Mesenchymal stem cell (in vitro differentiated cells and primary cell): Measurements from ENCODE around the gene RBM43.
A peak's percentile ranks its signal among the peaks of the same experiment; 100 is the strongest.

Experiments
- DNase-seq: peaks from one replicate; pipeline ENCODE4 v3.0.0-alpha.2; 2013
- H2AFZ ChIP-seq: one replicate; pipeline ENCODE4 v1.6.1; 2013; ENCODE audit warnings: low read depth, mild to moderate bottlenecking, control low read depth, inconsistent platforms, low read length, moderate library complexity
- H2AK5ac ChIP-seq: 2 replicates; pipeline ENCODE4 v1.6.1; 2013; ENCODE audit warnings: low read length, moderate library complexity, mild to moderate bottlenecking, inconsistent platforms; ENCODE audit not compliant: severe bottlenecking
- H2BK120ac ChIP-seq: one replicate; pipeline ENCODE4 v1.6.1; 2013; ENCODE audit warnings: low read depth, mild to moderate bottlenecking, inconsistent platforms, low read length, moderate library complexity
- H2BK12ac ChIP-seq, 2 experiments: one replicate each; pipeline ENCODE4 v1.6.1; 2013; ENCODE audit warnings: inconsistent platforms in 2 of 2, low read length in 2 of 2, mild to moderate bottlenecking in 2 of 2, moderate library complexity in 2 of 2, control low read depth in 1 of 2
- H2BK15ac ChIP-seq: one replicate; pipeline ENCODE4 v1.6.1; 2013; ENCODE audit warnings: mild to moderate bottlenecking, low read depth, inconsistent platforms; ENCODE audit not compliant: poor library complexity, severe bottlenecking
- H2BK5ac ChIP-seq: 2 replicates; pipeline ENCODE4 v1.6.1; 2013; ENCODE audit warnings: low read depth, mild to moderate bottlenecking, low read length, control low read depth, inconsistent platforms; ENCODE audit not compliant: poor library complexity, severe bottlenecking
- H3K14ac ChIP-seq, 2 experiments: one replicate each; pipeline ENCODE4 v1.6.1; 2013; ENCODE audit warnings: inconsistent platforms in 2 of 2, low read length in 2 of 2, control low read depth in 1 of 2, mild to moderate bottlenecking in 1 of 2, moderate library complexity in 1 of 2
- H3K18ac ChIP-seq, 2 experiments: one replicate each; pipeline ENCODE4 v1.6.1; 2013; ENCODE audit warnings: inconsistent platforms in 2 of 2, low read length in 2 of 2, control low read depth in 1 of 2, low read depth in 1 of 2, mild to moderate bottlenecking in 1 of 2
- H3K23ac ChIP-seq, 2 experiments: one replicate each; pipeline ENCODE4 v1.6.1; 2013; ENCODE audit warnings: inconsistent platforms in 2 of 2, low read length in 2 of 2, mild to moderate bottlenecking in 2 of 2, moderate library complexity in 2 of 2, control low read depth in 1 of 2
- H3K27ac ChIP-seq: 2 replicates; pipeline ENCODE4 v1.5.1; 2013; ENCODE audit warnings: mild to moderate bottlenecking, moderate library complexity, low read length, control low read depth, inconsistent platforms; ENCODE audit not compliant: poor library complexity, severe bottlenecking
- H3K27me3 ChIP-seq, 2 experiments: 2 replicates each; pipeline versions ENCODE4 v1.6.1 to v1.7.0; 2013; ENCODE audit warnings: low read length in 2 of 2, mild to moderate bottlenecking in 2 of 2, moderate library complexity in 2 of 2, control low read depth in 1 of 2, inconsistent platforms in 1 of 2; ENCODE audit not compliant: control insufficient read depth in 1 of 2, insufficient read depth in 1 of 2
- H3K36me3 ChIP-seq, 2 experiments: 2 replicates each; pipeline versions ENCODE4 v1.6.1 to v1.7.0; 2013; ENCODE audit warnings: low read length in 2 of 2, control low read depth in 1 of 2, inconsistent platforms in 1 of 2, low read depth in 1 of 2, mild to moderate bottlenecking in 1 of 2; ENCODE audit not compliant: insufficient read depth in 2 of 2, control insufficient read depth in 1 of 2
- H3K4ac ChIP-seq, 2 experiments: one replicate each; pipeline ENCODE4 v1.6.1; 2013; ENCODE audit warnings: inconsistent platforms in 2 of 2, low read length in 2 of 2, mild to moderate bottlenecking in 2 of 2, moderate library complexity in 2 of 2, control low read depth in 1 of 2, low read depth in 1 of 2
- H3K4me1 ChIP-seq: 2 replicates; pipeline ENCODE4 v1.6.1; 2013; ENCODE audit warnings: low read depth, low read length, control low read depth; ENCODE audit not compliant: control insufficient read depth, insufficient read depth
- H3K4me2 ChIP-seq: 2 replicates; pipeline ENCODE4 v1.6.1; 2013; ENCODE audit warnings: low read length, mild to moderate bottlenecking, inconsistent platforms; ENCODE audit not compliant: poor library complexity, severe bottlenecking
- H3K4me3 ChIP-seq, 2 experiments: 2 replicates each; pipeline versions ENCODE4 v1.5.1 to v1.7.0; 2013; ENCODE audit warnings: low read length in 2 of 2, mild to moderate bottlenecking in 2 of 2, control low read depth in 1 of 2, low read depth in 1 of 2; ENCODE audit not compliant: insufficient read depth in 1 of 2
- H3K79me1 ChIP-seq: replicated peaks from 2 replicates; pipeline ENCODE4 v1.6.1; 2013; ENCODE audit warnings: mild to moderate bottlenecking, control low read depth, low read length, inconsistent platforms; ENCODE audit not compliant: poor library complexity, severe bottlenecking
- H3K9ac ChIP-seq: 2 replicates; pipeline ENCODE4 v1.7.0; 2013; ENCODE audit warnings: mild to moderate bottlenecking, low read length, moderate library complexity
- H3K9me3 ChIP-seq: 2 replicates; pipeline ENCODE4 v1.7.0; 2013; ENCODE audit warnings: mild to moderate bottlenecking, low read length; ENCODE audit not compliant: control insufficient read depth
- H4K8ac ChIP-seq: one replicate; pipeline ENCODE4 v1.6.1; 2013; ENCODE audit warnings: inconsistent platforms, mild to moderate bottlenecking, low read length, moderate library complexity
- H4K91ac ChIP-seq: one replicate; pipeline ENCODE4 v1.6.1; 2013; ENCODE audit warnings: mild to moderate bottlenecking, low read length, inconsistent platforms
- WGBS: methylation state at CpG from one replicate; pipeline ENCODE4 v1.1.7; 2013; ENCODE audit warnings: mixed read lengths; 5-methylcytosine and 5-hydroxymethylcytosine counted together

Gene RBM43

DNA sequence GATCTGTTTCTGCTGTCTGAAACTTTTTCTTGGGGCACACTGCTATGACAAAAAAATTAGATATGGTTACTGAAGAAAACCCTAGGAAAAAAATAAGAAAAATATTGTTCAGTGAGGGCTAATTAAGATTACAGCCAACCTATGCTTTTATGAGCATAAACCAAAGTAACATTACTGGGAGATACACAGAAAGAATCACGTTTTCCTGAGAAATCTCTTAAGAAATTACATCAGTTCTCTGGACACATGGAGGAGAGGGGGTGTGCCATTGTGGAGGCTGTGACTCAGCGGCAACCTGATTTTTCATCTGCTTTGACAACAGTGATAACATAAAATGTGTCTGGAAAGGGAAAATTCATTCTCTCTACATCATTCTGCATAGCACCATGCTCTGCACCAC lies 41.2 kb upstream of the RBM43 start:
- H3K14ac ChIP-seq = no peak overlapping the region
- H2AFZ ChIP-seq = no peak overlapping the region
- DNase-seq = peak; percentile 66
- H2AK5ac ChIP-seq = no peak overlapping the region
- H2BK120ac ChIP-seq = no peak overlapping the region
- H3K23ac ChIP-seq = no peak overlapping the region
- H4K8ac ChIP-seq = no peak overlapping the region
- no peak overlapping the region for H3K27ac ChIP-seq
- H3K4me3 ChIP-seq = no peak overlapping the region
- H3K9ac ChIP-seq = peak overlapping the region; percentile 70
- H3K4me1 ChIP-seq = peaks cover 4% of the 10 kb centered on the region
- no peak overlapping the region for H2BK12ac ChIP-seq
- no peak overlapping the region for H4K91ac ChIP-seq
- H3K27me3 ChIP-seq = peaks cover 0 to 6% of the 10 kb centered on the region in 2 experiments
- H3K4ac ChIP-seq = no peak overlapping the region
- no peak overlapping the region for H2BK15ac ChIP-seq
- no peaks in the 10 kb centered on the region for H3K9me3 ChIP-seq
- H2BK5ac ChIP-seq = no peak overlapping the region
- no peaks in the 10 kb centered on the region for H3K36me3 ChIP-seq
- 80% methylated on average over 1 of the region's 2 CpGs for WGBS
- no peak overlapping the region for H3K4me2 ChIP-seq
- no peaks in the 10 kb centered on the region for H3K79me1 ChIP-seq
- H3K18ac ChIP-seq = no peak overlapping the region

- no peak for DNase-seq
- Histone ChIP-seq H3K18ac (no peak overlapping the region), H3K27ac (peak overlapping the region; percentile 17), H3K9ac (peak overlapping the region; percentile 70), H3K79me1 (no peaks in the 10 kb centered on the region), H4K8ac (no peak overlapping the region), H3K27me3 (peaks cover 0 to 6% of the 10 kb centered on the region in 2 experiments), H3K4ac (no peak overlapping the region), H3K14ac (no peak overlapping the region), H2AFZ (no peak overlapping the region), H3K4me2 (peak overlapping the region; percentile 3), H4K91ac (no peak overlapping the region), H2BK5ac (no peak overlapping the region), H2BK120ac (no peak overlapping the region), H2BK15ac (no peak overlapping the region), H3K23ac (no peak overlapping the region), H2AK5ac (no peak overlapping the region), H3K4me1 (peaks cover 4% of the 10 kb centered on the region), H3K4me3 (no peak overlapping the region), H3K9me3 (no peaks in the 10 kb centered on the region), H2BK12ac (no peak overlapping the region), H3K36me3 (no peaks in the 10 kb centered on the region)
- 84% methylated on average over 4 of the region's 5 CpGs for WGBS
Observed at GRCh38 chr2:151302404-151302803, 40.7 kb upstream of the RBM43 start.

DNA sequence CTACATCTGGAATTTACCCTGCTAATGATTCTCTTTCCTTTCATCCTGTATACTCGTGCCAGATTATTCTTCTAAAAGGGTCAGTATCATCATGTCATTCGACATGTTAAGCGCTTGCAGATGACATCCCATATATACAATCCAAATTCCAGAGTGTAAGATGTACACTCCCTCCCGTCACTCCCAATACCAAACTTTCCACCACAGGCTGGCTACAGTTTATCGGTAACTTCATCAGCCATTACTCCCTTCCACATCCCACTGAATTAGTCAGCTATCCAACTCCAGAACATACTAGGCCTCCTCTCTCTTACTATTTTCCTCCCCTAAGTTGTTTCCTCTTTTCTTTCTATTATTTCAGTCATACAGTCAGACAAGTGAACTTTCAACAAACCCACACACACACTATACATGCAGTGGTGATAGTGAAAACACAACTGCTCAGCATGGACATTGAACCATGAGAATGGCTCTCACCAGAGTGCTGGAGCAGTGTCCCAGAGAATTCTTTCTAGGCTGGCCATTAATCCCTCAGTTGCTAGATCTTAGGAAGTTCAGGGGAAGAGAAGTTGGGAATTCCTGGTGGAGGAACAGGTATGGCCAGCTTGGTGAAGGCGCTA lies 38.4 kb upstream of the RBM43 start:
- H3K4me3 ChIP-seq = no peak overlapping the region
- no peak for DNase-seq
- H4K91ac ChIP-seq = no peak overlapping the region
- no peak overlapping the region for H2BK5ac ChIP-seq
- no peaks in the 10 kb centered on the region for H3K79me1 ChIP-seq
- peak overlapping the region; percentile 30 for H2BK15ac ChIP-seq
- H3K4ac ChIP-seq = no peak overlapping the region
- no peak overlapping the region for H2AK5ac ChIP-seq
- no peak overlapping the region for H3K23ac ChIP-seq
- H3K9ac ChIP-seq = no peak overlapping the region
- 82% methylated on average over 5 of the region's 6 CpGs for WGBS
- no peak overlapping the region for H3K4me2 ChIP-seq
- H3K27me3 ChIP-seq = peaks cover 0 to 5% of the 10 kb centered on the region in 2 experiments
- H2BK120ac ChIP-seq = no peak overlapping the region
- no peaks in the 10 kb centered on the region for H3K9me3 ChIP-seq
- no peak overlapping the region for H3K27ac ChIP-seq
- H3K18ac ChIP-seq = no peak overlapping the region
- H3K36me3 ChIP-seq = no peaks in the 10 kb centered on the region
- peaks cover 4% of the 10 kb centered on the region for H3K4me1 ChIP-seq
- H2AFZ ChIP-seq = no peak overlapping the region
- H2BK12ac ChIP-seq = no peak overlapping the region
- H3K14ac ChIP-seq = no peak overlapping the region
- H4K8ac ChIP-seq = no peak overlapping the region

DNA sequence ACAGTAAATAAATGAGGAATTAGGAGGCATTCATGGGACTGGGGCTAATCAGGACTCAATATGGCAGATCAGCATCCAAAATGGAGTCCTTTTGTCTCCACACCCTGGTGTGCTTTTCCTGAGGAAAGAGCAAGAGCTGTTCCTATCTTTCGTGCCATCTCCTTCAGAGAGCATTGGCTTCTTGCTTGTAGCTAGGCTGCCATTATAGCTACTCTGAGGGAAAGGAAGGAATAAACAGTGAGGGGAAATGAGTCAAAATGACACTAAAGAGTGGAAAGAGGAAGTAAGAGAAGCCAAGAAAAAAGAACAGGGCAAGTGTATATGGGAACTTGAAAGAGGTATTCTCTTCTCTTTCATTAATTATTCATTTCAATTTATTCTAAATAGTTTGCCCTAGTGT lies 36.2 kb upstream of the RBM43 start:
- Histone ChIP-seq H3K18ac (no peak overlapping the region), H2AK5ac (no peak overlapping the region), H4K8ac (no peak overlapping the region), H3K9me3 (no peaks in the 10 kb centered on the region), H2BK5ac (no peak overlapping the region), H2BK12ac (no peak overlapping the region), H3K79me1 (no peaks in the 10 kb centered on the region), H3K9ac (no peak overlapping the region), H3K36me3 (no peaks in the 10 kb centered on the region), H3K27ac (no peak overlapping the region), H3K14ac (no peak overlapping the region), H3K4ac (no peak overlapping the region), H3K27me3 (no peaks in the 10 kb centered on the region), H3K4me2 (no peak overlapping the region), H3K4me1 (peaks cover 2% of the 10 kb centered on the region), H2AFZ (peak overlapping the region; percentile 75), H3K23ac (no peak overlapping the region), H4K91ac (no peak overlapping the region), H3K4me3 (no peak overlapping the region), H2BK120ac (no peak overlapping the region), H2BK15ac (no peak overlapping the region)
- DNase-seq = no peak
- 65% methylated on average over 1 of the region's 1 CpG for WGBS
